Stimulated activated CD8-positive, alpha-beta memory T cell treated with anti-CD3 and anti-CD28 coated beads, Interleukin-4, amount 100 ng/mL, for 1 hour (primary cell): ENCODE results near the gene CIITA.

Source experiments
- DNase-seq, 2 donors: peaks; one replicate each; pipeline ENCODE4 v3.0.0-alpha.2; 2020; ENCODE audit warnings: low read depth in 2 of 2, low spot score in 1 of 2

CIITA gene

GRCh38 chr16:10849736-10850477 is 27.1 kb upstream of the CIITA start:
- no peak for DNase-seq

- DNase-seq: no peak
Measured at GRCh38 chr16:10850478-10850850, 26.5 kb upstream of the CIITA start.

GRCh38 chr16:10851512-10851911 is 25.5 kb upstream of the CIITA start:
- no peak for DNase-seq

- no peak for DNase-seq
Measured at GRCh38 chr16:10852286-10852685, 24.7 kb upstream of the CIITA start.

GRCh38 chr16:10852948-10853347 is 24.1 kb upstream of the CIITA start:
- no peak for DNase-seq

GRCh38 chr16:10856042-10856441 is 21.0 kb upstream of the CIITA start:
- DNase-seq: no peak

GRCh38 chr16:10858203-10858602 is 18.8 kb upstream of the CIITA start:
- no peak for DNase-seq

GRCh38 chr16:10859020-10859419 is 18.0 kb upstream of the CIITA start:
- no peak for DNase-seq

- DNase-seq: no peak
Measured at GRCh38 chr16:10859658-10860057, 17.3 kb upstream of the CIITA start.

- DNase-seq: no peak
Measured at GRCh38 chr16:10862438-10862837, 14.6 kb upstream of the CIITA start.

- no peak for DNase-seq
Measured at GRCh38 chr16:10865991-10866966, 10.7 kb upstream of the CIITA start.

- DNase-seq: no peak
Measured at GRCh38 chr16:10867199-10867598, 9.8 kb upstream of the CIITA start.

GRCh38 chr16:10868104-10868595 is 8.9 kb upstream of the CIITA start:
- no peak for DNase-seq

GRCh38 chr16:10868596-10869469 is 8.2 kb upstream of the CIITA start:
- no peak for DNase-seq

- no peak for DNase-seq
Measured at GRCh38 chr16:10870137-10870776, 6.7 kb upstream of the CIITA start.

- no peak for DNase-seq
Measured at GRCh38 chr16:10870808-10871156, 6.2 kb upstream of the CIITA start.

- no peak for DNase-seq
Measured at GRCh38 chr16:10871157-10871991, 5.6 kb upstream of the CIITA start.

- DNase-seq: no peak
Measured at GRCh38 chr16:10876315-10876714, 687 bp upstream of the CIITA start.

GRCh38 chr16:10877472-10877946 is 507 bp downstream of the CIITA start:
- DNase-seq: no peak

- no peak for DNase-seq
Measured at GRCh38 chr16:10878328-10878643, 1.3 kb downstream of the CIITA start.
